Measurements from ENCODE around the gene SNRNP48.
A peak's percentile ranks its signal among the peaks of the same experiment; 100 is the strongest.

The SNRNP48 gene, protein sequence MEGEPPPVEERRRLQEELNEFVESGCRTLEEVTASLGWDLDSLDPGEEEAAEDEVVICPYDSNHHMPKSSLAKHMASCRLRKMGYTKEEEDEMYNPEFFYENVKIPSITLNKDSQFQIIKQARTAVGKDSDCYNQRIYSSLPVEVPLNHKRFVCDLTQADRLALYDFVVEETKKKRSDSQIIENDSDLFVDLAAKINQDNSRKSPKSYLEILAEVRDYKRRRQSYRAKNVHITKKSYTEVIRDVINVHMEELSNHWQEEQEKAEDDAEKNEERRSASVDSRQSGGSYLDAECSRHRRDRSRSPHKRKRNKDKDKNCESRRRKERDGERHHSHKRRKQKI

DNA sequence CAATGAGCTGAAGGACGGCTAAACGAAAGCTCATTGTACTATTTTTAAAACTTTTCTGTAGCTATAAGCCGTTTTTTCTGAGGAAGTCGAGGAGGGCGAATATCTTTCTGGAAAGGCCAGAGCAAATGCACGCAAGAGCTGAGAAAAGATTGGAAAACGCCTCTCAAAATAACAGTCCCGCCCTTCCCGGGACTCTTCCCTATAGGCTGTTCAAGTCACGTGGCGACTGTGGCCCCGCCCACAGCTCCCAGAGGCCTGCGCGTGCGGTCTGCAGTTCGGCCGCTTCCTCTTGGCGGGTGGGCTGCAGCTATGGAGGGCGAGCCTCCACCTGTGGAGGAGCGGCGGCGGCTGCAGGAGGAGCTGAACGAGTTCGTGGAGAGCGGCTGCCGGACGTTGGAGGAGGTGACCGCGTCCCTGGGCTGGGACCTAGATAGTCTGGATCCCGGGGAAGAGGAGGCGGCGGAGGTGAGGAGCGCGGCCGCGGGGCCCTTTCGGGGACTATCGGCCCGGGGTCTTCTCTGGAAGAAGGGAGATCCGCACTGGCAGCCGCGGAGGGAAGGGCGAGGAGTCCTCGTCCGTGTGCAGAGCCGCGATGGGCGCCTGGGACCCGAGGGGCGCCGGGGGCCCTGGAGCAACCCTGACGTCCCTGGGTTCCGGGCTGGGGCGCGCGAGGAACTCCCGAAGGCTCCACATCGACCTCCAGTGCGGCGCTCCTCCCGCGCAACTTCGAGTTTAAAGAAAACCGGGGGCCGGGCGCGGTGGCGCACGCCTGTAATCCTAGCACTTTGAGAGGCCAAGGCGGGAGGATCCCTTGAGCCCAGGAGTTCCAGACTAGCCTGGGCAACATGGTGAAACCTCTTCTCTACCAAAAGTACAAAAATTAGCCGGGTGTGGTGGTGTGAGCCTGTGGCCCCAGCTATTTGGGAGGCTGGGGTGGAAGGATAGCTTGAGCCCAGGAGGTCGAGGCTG is at the start of gene SNRNP48:
SNRNP48 (plus strand) TSS at position 250 of the 969 bp plus-strand sequence; CDS start at position 310, 60 bp downstream.
- peak; percentile 98 for DNase-seq (ENCODE audit: low spot score)

DNA sequence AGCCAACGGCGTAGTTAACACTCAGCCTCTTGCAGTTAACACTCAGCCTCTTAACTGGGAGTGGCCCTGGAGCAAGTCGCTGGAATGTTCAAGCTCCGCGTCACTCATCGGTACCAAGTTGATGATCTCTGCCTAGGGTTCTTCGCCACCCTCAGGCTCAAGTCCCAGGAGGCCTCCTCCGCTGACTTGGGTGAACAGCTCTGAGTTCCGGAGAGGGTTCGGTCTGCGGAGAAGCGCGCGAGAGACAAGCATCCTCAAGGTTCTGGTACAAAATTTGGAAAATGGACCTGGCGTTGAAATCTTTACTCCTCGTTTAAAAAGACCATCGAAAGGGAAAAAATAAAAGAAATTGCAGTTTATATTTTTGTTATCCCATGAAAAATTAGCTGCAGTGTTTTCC is 49.4 kb upstream of the SNRNP48 start:
- no peak for DNase-seq (ENCODE audit: low spot score)

DNA sequence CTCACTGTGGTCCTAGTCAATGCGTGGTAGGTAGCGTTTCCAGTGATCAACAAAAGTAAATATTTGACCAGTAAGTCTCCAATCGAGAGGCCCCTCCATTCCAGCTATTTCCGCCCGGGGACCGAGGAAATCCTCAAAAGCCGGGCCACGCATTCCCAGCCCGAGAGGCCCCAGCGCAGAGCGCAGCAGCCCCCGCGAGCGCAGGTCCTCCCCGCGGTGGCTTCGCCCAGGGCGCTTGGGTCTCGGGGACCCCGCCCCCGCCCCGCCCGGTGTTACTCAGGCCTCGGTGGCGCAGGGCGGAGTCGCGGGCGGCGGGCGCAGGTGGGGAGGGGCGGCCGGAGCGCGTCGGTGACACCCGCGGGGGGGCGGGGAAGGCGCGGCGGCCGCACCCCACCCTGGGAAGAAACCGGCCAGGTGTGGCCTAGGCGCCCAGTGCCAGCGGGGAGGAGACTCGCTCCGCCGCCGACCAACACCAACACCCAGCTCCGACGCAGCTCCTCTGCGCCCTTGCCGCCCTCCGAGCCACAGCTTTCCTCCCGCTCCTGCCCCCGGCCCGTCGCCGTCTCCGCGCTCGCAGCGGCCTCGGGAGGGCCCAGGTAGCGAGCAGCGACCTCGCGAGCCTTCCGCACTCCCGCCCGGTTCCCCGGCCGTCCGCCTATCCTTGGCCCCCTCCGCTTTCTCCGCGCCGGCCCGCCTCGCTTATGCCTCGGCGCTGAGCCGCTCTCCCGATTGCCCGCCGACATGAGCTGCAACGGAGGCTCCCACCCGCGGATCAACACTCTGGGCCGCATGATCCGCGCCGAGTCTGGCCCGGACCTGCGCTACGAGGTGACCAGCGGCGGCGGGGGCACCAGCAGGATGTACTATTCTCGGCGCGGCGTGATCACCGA is 48.6 kb upstream of the SNRNP48 start, which contains the start of gene DSP:
DSP (plus strand) TSS at position 497 of the 890 bp plus-strand sequence; CDS start at position 742, 245 bp downstream.
- peak; percentile 74 for DNase-seq (ENCODE audit: low spot score)

DNA sequence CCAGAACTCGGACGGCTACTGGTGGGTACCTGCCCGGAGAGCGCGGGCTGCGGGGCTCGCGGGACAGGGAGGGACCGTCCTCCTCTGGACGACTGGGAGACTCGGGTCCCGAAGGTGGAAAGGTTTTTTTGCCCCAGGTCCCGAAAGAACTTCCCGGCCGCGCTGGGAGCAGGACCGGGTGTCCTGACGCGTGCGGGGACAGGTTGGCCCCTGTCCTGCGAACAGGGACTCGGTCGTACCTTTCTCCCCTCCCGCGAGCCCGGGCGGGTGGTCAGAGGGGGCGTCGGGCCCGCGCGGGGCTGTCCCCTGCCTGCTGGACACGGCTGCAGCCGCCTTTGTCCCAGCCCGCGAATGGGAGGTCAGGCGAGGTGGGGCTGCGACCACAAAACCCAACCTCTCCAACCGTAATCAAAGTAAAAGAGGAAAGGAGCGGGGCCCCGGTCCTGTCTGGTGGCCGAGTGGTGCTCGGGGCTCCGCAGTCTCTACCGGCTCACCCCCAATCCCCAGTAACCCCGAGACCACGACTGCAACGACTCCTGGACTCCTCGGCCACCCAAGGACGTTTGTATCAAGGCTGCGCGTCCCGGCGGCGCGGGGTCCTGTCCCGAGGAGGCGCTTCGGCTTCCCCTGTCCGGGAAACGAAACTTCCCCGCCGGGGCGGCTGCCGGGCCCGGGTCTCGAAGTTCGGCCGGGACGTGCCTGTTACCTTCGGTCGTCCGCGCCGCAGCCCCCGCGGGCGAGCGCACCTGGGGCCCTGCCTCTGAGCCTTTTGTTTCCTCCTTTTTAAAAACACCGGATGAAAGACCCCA is 47.7 kb upstream of the SNRNP48 start:
- DNase-seq (ENCODE audit: low spot score): peak; percentile 69

DNA sequence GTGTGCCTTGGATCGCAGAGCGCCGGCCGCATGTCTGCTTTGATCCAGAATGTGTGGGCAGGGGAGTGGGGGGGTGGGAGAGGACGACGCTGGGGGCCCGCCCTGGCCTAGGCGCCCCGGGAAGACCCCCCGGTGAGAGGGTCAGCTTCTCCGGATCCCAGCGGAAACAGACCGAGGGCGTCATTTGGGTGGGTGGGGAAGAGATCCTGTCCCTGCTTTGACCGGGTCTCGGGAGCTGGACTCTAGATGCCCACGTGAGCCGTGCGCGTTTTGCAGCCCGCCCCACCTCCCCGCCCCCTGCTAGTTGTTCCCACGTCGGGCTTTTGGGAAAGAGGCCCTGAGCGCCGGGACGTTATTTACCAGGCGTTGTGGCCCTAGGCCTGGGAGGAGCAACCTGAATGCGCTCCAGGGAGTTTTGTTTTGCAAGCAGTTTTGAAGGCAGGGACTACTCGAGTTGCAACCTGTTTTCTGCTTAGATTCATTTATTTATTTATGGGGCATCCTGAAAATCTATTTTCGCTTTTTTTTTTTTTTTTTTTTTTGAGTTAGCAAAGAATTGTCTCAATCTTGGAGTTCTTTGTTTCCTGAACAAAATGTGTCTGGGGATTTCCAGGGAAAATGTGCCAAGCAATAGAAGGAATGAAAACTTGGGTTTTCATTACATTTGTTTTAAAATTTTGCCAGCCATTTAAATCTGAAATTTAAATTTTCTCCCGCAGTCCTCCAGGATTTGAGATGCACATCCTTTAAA is 46.9 kb upstream of the SNRNP48 start:
- peak; percentile 60 for DNase-seq (ENCODE audit: low spot score)

DNA sequence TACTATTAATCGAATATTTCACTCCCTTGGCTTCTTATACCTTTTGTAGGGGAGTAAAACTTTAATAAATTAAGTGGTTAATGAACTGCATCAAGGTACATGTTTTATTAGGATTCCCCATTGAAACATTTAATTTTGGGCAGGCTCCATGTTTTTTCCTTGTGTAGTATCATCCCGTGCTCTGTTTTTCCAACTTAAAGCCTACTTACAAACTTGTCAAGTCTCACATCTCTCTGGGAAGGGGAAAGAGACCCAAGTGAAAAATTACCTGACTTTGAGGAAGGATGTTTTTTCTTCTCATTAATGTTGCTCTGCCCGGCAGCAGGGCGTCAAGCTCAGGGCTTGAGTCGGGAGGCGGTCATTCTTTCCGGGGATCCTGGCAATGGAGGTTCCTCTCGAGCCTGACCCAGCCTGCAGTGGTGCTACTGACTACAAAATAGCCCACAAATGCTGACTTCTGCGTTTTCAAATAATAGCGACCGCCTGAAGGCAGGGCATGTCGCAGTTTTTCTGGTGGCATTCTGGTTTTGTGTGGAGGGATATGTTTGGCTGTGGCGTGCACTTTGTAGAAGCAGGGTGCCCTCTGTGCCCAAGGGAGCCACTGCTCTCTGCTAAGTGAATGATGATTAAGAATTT is 46.1 kb upstream of the SNRNP48 start:
- no peak for DNase-seq (ENCODE audit: low spot score)

DNA sequence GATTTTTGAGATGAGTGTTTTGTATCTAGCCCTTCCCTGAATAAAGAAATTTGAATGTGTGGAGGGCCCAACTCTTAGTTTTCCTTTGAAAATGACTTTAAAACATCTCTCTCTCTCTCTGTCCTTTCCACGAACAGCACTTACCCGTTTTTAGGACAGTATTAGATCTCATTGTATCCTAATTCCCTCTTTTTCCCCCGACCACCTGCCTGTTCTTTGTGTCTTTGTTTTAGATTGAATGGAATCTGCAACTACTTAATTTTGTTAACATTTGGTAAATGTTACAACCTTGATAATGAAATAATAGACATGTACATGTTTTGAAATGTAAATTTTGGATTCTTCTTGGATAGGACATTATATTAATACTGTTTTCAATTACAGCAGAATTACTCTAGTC is 45.4 kb upstream of the SNRNP48 start:
- DNase-seq (ENCODE audit: low spot score): no peak

DNA sequence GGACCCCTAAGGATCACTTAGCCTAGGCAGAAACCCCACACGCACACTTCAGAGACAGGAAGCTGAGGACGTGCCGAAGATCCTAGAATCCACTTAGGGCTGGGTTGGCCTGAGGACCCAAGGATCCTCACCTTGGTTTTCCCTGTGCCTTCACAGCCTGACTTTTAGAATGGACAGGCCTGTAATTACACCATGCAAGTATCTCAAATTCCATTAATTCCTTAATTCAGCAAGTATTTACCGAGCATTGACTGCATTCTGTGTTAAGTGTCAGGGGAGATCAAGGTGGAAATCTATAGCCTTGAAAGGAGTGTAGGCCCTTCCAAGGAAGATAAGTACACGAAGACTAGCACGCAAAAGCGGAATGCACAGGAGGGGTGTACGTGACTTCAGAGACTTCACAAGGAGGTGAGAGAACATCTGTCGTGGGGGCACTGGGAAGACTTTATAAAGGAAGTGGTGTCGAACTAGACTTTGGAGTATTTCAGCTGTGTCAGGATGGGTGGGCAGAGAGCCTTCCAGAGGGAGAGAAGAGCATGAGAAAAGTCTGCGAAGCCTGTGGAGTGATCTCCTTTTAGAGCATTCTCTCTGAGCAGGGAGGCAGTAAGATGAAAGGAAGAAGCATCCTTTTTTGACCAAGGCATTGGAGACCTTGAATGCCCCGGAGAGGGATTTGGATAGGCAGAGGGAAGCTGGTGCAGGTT is 44.5 kb upstream of the SNRNP48 start:
- DNase-seq (ENCODE audit: low spot score): no peak

DNA sequence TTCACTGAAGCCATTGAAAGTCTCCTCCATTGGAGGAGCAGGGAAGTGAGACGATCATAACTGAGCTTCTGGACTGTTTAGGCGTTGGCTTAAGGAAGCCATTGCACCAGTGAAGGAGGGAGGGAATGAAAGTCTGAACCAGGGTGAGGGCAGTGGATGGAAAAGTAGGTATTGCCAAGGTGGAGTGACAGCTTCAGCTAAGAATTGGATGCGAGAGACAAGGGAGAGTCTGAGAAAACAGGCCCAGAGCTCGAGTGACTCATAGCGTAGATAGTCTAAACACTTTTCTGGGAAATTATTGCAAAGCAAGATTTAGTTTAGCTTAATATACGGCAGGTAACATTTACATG is 44.0 kb upstream of the SNRNP48 start:
- no peak for DNase-seq (ENCODE audit: low spot score)

DNA sequence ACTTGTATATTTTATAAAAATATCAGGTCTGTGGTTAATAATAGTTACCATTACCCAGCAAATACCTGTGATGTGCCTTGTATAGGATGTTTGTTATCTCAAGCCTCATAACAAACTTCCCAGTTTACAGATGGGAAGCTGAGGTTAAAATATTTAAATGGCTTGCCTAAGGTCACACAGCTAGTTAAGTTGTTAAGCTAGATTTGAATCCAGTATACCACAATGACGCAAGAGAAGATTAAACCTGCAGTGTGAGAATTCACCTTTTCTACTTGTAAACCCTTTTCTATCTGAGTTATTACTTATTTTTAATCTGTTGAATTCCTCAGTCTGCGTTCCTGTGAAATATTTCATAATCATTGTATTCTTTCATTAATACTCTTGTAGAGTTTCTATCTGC is 43.6 kb upstream of the SNRNP48 start:
- no peak for DNase-seq (ENCODE audit: low spot score)

DNA sequence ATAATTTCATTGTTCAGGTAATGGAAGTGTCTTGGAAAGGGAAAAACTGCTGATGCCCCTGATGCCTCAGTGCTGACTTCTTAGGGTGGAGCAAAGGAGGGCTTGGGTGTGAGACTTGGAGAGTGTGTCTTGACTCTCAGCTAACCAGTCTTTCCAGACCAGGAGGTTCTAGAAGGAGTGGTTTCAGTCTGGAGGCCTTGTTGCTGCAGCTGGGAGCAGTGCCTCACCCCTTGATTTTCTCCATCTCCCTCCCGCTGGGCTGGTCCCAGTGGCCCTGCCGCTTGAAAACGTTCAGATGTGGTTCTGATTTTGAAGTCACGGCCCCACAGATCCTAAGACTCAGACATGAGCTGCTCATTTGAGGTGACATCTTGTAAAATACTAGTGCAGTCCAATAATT is 43.1 kb upstream of the SNRNP48 start:
- DNase-seq (ENCODE audit: low spot score): no peak

DNA sequence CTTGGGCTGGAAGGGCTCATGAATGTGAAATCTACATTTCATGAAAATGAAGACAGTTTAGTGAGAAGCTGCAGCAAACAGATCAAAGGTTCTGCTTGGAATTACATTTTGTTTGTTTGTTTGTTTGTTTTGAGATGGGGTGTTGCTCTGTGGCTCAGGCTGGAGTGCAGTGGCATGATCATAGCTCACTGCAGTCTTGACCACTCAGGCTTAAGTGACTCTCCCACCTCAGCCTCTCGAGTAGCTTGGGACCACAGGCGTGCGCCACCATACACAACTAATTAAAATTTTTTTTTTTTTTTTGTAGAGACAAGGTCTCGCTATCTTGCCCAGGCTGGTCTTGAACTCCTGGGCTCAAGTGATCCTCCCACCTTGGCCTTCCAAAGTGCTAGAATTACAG is 42.7 kb upstream of the SNRNP48 start:
- DNase-seq (ENCODE audit: low spot score): no peak

DNA sequence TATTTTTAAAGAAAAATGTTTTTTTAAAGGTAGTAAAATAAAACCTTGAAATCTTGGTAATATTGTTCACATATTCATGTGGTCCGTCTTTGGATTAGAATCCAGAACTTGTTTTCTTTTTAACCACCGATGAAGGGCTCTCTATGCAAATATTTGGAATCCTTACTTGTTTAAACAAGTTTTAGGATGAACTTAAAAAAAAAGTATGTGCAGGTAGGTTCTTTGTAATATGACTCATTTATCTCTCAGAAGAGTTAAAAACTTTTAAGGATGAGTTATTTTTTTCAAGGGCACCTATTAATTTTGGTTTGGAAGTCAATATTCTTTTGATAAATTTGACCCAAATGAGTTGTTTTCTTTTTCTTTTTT is 39.6 kb upstream of the SNRNP48 start:
- no peak for DNase-seq (ENCODE audit: low spot score)

DNA sequence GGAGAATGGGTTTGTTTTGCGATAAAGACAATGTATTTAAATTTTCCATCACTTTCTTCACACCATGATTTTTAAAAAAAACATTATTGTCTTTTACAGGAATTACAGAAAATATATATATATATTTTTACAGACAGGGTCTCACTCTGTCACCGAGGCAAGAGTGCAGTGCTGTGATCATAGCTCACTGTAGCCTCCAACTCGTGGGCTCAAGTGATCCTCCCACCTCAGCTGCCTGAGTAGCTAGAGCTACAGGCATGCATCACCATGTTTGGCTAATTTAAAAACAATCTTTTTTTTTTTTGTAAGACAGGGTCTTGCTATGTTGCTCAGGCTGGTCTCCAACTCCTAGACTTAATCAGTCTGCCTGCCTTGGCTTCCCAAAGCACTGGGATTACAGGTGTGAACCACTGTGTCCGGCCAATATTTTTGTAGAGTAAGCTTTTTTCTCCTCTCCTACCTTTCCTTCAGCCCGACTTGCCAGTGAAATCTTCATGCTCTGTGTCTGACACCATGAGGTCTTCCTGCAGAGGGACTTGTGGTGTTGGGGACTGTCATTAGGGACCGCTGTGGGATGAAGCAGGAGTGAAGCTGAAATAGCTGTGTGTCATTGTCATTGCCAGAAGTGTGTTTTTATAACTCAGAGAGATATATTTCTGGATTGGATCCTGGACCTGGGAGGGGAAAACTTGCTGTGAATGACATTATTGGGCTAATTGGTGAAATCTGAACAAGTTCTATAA is 35.3 kb upstream of the SNRNP48 start:
- no peak for DNase-seq (ENCODE audit: low spot score)

DNA sequence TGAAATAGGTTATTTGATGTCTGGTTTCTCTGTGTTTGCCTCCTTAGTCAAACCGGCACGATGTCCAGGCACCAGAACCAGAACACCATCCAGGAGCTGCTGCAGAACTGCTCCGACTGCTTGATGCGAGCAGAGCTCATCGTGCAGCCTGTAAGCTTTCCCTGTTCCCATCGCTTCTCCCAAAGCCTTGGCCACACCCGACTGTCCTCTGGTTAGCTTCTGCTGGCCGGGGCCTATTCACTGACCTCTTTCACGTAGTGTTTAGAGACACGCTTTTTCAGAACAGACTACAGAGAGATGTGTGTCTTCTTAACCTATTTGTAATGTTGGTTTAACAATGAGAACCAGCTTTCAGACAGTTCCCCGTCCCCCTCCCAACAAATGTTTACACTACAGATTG is 34.3 kb upstream of the SNRNP48 start:
- DNase-seq (ENCODE audit: low spot score): no peak

DNA sequence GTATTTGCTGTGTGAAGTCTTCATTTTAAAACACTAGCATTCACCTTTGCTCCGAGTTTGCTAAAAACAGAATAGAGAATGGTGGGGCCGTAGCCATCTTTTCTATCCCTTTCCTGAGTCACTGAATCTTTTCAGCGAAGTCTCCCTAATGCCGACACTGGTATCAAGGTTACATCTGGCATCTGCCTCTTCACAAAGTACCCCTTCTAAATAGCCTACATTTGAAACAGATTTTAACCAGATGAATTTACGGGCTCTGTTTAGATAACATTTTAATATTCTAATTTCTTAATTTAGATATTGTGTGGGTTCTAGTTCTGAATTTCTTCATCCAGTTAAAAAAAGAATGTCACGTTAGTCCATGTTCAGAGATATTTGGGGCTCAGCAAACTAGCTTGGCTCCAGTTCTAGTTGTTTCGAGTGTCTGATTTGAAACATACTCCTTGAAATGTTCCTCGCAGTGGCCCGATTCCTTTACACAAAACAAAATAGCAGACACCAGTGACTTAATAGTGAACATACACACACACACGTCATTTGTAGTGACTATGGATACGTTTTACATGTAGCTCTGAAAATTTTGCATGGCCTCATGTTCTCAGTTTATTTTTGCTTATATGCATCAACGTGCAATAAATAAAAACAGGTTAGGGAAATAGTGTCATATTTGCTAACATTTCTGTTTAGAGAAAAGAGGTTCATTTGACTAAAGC is 33.4 kb upstream of the SNRNP48 start:
- DNase-seq (ENCODE audit: low spot score): no peak

DNA sequence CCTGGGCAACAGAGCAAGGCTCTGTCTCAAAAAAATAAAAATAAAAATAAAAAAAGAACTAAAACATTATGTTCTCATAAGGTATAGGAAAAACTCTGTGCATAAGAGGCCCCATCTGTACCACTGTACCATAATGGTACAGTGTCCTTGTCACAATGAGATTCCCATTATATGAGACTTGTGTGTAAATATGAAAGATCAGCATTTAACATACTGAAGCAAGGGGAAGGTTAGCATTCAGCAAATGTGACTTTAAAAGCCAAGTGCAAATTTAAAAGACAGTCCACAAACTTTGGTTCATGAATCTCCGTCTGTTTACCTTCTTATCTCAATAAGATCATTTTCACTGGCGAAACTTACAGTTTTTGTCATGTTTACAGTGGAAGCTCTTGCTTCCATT is 32.3 kb upstream of the SNRNP48 start:
- no peak for DNase-seq (ENCODE audit: low spot score)

DNA sequence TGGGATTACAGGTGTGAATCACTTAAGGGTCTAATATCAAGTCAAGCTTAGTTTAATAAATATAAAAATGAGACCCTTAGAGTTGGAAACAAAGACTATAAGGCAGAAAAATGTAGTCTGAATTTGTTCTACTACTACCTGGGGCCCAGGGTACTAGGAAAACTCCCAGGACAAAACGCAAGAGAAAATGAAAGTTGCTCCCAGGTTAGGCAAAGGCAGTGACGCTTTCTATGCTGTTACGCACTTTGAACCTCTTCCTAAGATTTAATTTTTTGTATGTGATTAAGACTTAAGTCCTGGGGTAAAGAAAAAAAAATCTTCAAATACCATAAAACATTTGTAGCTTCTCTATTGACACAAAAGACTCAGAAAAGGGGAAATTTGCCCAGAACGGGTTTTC is 31.2 kb upstream of the SNRNP48 start:
- DNase-seq (ENCODE audit: low spot score): no peak
